ENCODE measurements around the gene PPP2R2C.

- TF ChIP-seq ZNF175 (CRISPR knock-in tag; IDR thresholded peaks at IDR 0.05; ENCODE audit: low read depth) (no peak), MYNN (IDR thresholded peaks at IDR 0.05) (no peak), MYNN (CRISPR knock-in tag; IDR thresholded peaks at IDR 0.05) (no peak), SMAD1 (IDR thresholded peaks at IDR 0.05; ENCODE audit: low read depth, low read length, partially characterized antibody) (no peak)
Observed at GRCh38 chr4:6368601-6369000, 103.8 kb downstream of the PPP2R2C start.
